ENCODE results near the gene PIK3R2. TPM values are rescaled to one million over a fixed set of nuclear protein-coding genes. Genes with fewer than 3 reads are reported as not detected.
A peak's percentile ranks its signal among the peaks of the same experiment; 100 is the strongest.

PIK3R2 gene
- total RNA-seq, 1 experiment from 2014 or later = 42.8 TPM

GRCh38 chr19:18153556-18154134 is 682 bp downstream of the PIK3R2 start:
- no peak for DNase-seq
- no peak overlapping the region for H2AK5ac ChIP-seq (ENCODE audit: insufficient read length, low read length)
- H2AFZ ChIP-seq (ENCODE audit: low read length) = no peak overlapping the region
- peak overlapping the region; percentile 46 for H3K18ac ChIP-seq (ENCODE audit: insufficient read length, low read depth, low read length)
- Mint-ChIP-seq H3K27me3 (ENCODE audit: low read depth) (no peaks in the 10 kb centered on the region; the same call in 1 of the 2 replicates), H3K27ac (peak overlapping the region; percentile 81 to 97 (median 84); a peak in 4 of 7 replicates), H3K9me3 (no peaks in the 10 kb centered on the region), H3K4me1 (peaks cover 15 to 32% of the 10 kb centered on the region in 2 experiments), H3K36me3 (ENCODE audit: insufficient read depth in 1 of 3, low read depth in 3 of 3) (peaks cover 6 to 10% (median 9%) of the 10 kb centered on the region in 3 experiments; a peak in 5 of 7 replicates), H3K4me3 (peak overlapping the region; percentile 75 to 84)
- no peaks in the 10 kb centered on the region for H3K79me2 ChIP-seq (ENCODE audit: insufficient read depth, low read length)
- H3K79me1 ChIP-seq (ENCODE audit: insufficient read depth, low read depth, low read length, poor library complexity, severe bottlenecking) = no peaks in the 10 kb centered on the region
- H4K5ac ChIP-seq (ENCODE audit: insufficient read length, low read depth, low read length) = no peak overlapping the region
- H3T11ph ChIP-seq (ENCODE audit: low read length) = no peak overlapping the region
- H4K20me1 ChIP-seq (ENCODE audit: control insufficient read depth, insufficient read depth, insufficient read length) = peaks cover 4% of the 10 kb centered on the region
- H3K4me1 ChIP-seq (ENCODE audit: insufficient read depth, low read length) = no peaks in the 10 kb centered on the region
- H3K27ac ChIP-seq (ENCODE audit: insufficient read length, low read depth, low read length) = no peak overlapping the region
- WGBS (ENCODE audit: extremely low coverage, insufficient read length, low lambda C conversion rate) = no CpG with 5 or more reads among the region's 38 CpGs
- H3K27me3 ChIP-seq (ENCODE audit: insufficient read depth, low read length) = no peaks in the 10 kb centered on the region
- peak overlapping the region; percentile 27 for H3K14ac ChIP-seq (ENCODE audit: insufficient read depth, low read length)
- no peak overlapping the region for H2BK5ac ChIP-seq (ENCODE audit: insufficient read length, low read length)
- peak overlapping the region; percentile 75 for H3K9ac ChIP-seq (ENCODE audit: extremely low read depth, insufficient read length, low read length)
- no peak overlapping the region for H2BK12ac ChIP-seq (ENCODE audit: insufficient read length, low read depth, low read length)
- no peak overlapping the region for H3K4ac ChIP-seq (ENCODE audit: low read depth, low read length)
- H2BK120ac ChIP-seq (ENCODE audit: low read depth, low read length, poor library complexity, severe bottlenecking) = no peak overlapping the region
- H4K91ac ChIP-seq (ENCODE audit: insufficient read length, low read depth, low read length) = no peak overlapping the region
- H3K4me2 ChIP-seq (ENCODE audit: insufficient read depth, insufficient read length, low read length) = peak overlapping the region; percentile 53
- H2BK15ac ChIP-seq (ENCODE audit: low read depth, low read length) = no peak overlapping the region
- H4K8ac ChIP-seq (replicated peaks; ENCODE audit: insufficient read length, low read depth, low read length) = no peak overlapping the region
- no peak overlapping the region for H3K23ac ChIP-seq (ENCODE audit: insufficient read length, low read depth, low read length)
- H3K23me2 ChIP-seq (ENCODE audit: insufficient read length, low read depth, low read length, poor library complexity, severe bottlenecking) = peaks cover 8% of the 10 kb centered on the region
- no peak for TF ChIP-seq CTCF (conservative IDR thresholded peaks at IDR 0.05)
- H3K56ac ChIP-seq (ENCODE audit: insufficient read length, low read depth, low read length) = no peak overlapping the region
- no peaks in the 10 kb centered on the region for H3K9me3 ChIP-seq (ENCODE audit: control insufficient read depth, low read depth, low read length)
- H2BK20ac ChIP-seq (ENCODE audit: low read depth, low read length, poor library complexity, severe bottlenecking) = no peak overlapping the region

Data from H9 (cell line).